ENCODE measurements around the gene DHX32. TPM values are rescaled to one million over a fixed set of nuclear protein-coding genes. Genes with fewer than 3 reads are reported as not detected.
"Not testable (repeated sequence)": the region's sequence is repeated elsewhere in the genome, so short reads cannot be mapped to it uniquely, and the experiment has no call there.

DHX32 gene
- total RNA-seq, result 47.1 and 50.8 TPM in 2 replicates
- 35.8 and 40.6 TPM in 2 replicates for polyA plus RNA-seq

DNA sequence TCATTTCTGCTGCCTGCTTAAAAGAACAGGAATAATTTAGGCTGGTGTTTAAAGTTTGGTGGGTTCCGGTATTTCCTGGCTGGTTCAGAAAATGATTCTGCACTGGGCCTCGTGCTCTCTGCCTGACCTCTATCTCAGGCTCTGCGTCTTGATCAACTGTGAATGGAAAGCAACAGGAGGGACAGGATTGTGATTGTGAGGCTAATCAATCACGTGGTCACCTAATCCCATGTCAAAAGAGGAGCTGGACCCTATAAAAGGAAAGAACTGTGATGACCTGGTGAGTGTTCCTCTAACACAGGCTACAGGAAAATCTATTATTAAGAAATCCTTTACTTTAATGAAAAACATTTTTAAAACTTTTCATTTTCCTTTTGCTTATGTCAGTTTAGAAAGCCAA lies at the start of gene DHX32:
Gene DHX32 (minus strand): TSS at position 101 of the 400 bp plus-strand sequence. CDS start 468 bp downstream, outside the sequence.
- TF ChIP-seq, protein P1, sequence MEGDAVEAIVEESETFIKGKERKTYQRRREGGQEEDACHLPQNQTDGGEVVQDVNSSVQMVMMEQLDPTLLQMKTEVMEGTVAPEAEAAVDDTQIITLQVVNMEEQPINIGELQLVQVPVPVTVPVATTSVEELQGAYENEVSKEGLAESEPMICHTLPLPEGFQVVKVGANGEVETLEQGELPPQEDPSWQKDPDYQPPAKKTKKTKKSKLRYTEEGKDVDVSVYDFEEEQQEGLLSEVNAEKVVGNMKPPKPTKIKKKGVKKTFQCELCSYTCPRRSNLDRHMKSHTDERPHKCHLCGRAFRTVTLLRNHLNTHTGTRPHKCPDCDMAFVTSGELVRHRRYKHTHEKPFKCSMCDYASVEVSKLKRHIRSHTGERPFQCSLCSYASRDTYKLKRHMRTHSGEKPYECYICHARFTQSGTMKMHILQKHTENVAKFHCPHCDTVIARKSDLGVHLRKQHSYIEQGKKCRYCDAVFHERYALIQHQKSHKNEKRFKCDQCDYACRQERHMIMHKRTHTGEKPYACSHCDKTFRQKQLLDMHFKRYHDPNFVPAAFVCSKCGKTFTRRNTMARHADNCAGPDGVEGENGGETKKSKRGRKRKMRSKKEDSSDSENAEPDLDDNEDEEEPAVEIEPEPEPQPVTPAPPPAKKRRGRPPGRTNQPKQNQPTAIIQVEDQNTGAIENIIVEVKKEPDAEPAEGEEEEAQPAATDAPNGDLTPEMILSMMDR (IDR thresholded peaks at IDR 0.05; ENCODE audit: poor library complexity), result no peak
- TF ChIP-seq EZH2 (IDR thresholded peaks at IDR 0.05; ENCODE audit: borderline replicate concordance) (no peak), EZH2phosphoT487 (IDR thresholded peaks at IDR 0.05; ENCODE audit: low read depth, severe bottlenecking, unreplicated experiment) (no peak)
- Histone ChIP-seq H3K4me3 (peak within 1 kb of the TSS; percentile 11), H3K27ac (peak within 1 kb of the TSS; percentile 63), H3K9me3 (ENCODE audit: low read depth) (peaks cover 6% of the 10 kb centered on the region), H3K4me1 (ENCODE audit: insufficient read depth) (peaks cover 7% of the 10 kb centered on the region), H3K27me3 (no peaks in the 10 kb centered on the region), H4K20me1 (ENCODE audit: insufficient read depth, poor library complexity, severe bottlenecking) (no peaks in the 10 kb centered on the region), H2AFZ (peak within 1 kb of the TSS; percentile 7), H3K79me2 (peaks cover 52% of the 10 kb centered on the region), H3K4me2 (peak within 1 kb of the TSS; percentile 66), H3K36me3 (replicated peaks; ENCODE audit: insufficient read depth, low read depth) (no peaks in the 10 kb centered on the region), H3K9me2 (replicated peaks; ENCODE audit: insufficient read depth) (no peaks in the 10 kb centered on the region)
- no peak for DNase-seq (ENCODE audit: low spot score)
- WGBS (ENCODE audit: low lambda C conversion rate, missing lambda C conversion rate), result 38% methylated on average over 4 of the region's 4 CpGs

DNA sequence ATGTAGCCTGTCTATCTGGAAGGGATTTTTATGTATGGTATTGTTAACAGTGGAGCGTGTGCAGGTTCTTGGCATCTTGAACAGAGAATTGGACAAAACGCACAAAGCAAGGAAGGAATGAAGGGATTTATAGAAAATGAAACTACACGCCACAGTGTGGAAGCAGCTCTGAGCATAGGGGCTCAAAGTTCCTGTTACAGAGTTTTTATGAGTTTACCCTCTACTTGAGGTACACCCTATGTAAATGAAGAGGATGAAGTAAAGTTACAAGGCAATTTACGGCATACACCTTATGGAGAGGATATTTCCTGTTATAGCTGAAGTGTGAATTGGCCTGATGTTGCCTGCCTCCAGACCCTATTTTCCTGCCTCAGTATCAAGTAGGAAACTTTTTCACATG lies 48.5 kb upstream of the DHX32 start:
- Histone ChIP-seq H3K27ac (peak overlapping the region; percentile 70), H3K9me3 (ENCODE audit: low read depth) (no peaks in the 10 kb centered on the region), H3K9me2 (replicated peaks; ENCODE audit: insufficient read depth) (no peaks in the 10 kb centered on the region), H3K4me3 (no peak overlapping the region), H2AFZ (no peak overlapping the region), H3K4me2 (peak overlapping the region; percentile 57), H3K79me2 (no peaks in the 10 kb centered on the region), H3K4me1 (ENCODE audit: insufficient read depth) (no peaks in the 10 kb centered on the region), H3K36me3 (replicated peaks; ENCODE audit: insufficient read depth, low read depth) (no peaks in the 10 kb centered on the region), H3K27me3 (no peaks in the 10 kb centered on the region), H4K20me1 (ENCODE audit: insufficient read depth, poor library complexity, severe bottlenecking) (no peaks in the 10 kb centered on the region)
- TF ChIP-seq EZH2phosphoT487 (IDR thresholded peaks at IDR 0.05; ENCODE audit: low read depth, severe bottlenecking, unreplicated experiment) (no peak), EZH2 (IDR thresholded peaks at IDR 0.05; ENCODE audit: borderline replicate concordance) (no peak)
- TF ChIP-seq, protein P1 (IDR thresholded peaks at IDR 0.05; ENCODE audit: poor library complexity), result no peak
- DNase-seq (ENCODE audit: low spot score), result peak; percentile 13
- 84% methylated on average over 4 of the region's 4 CpGs for WGBS (ENCODE audit: low lambda C conversion rate, missing lambda C conversion rate)

GRCh38 chr10:125928928-125929585 lies 48.0 kb upstream of the DHX32 start:
- no peaks in the 10 kb centered on the region for H3K79me2 ChIP-seq
- H3K36me3 ChIP-seq (replicated peaks; ENCODE audit: insufficient read depth, low read depth), result no peaks in the 10 kb centered on the region
- H3K4me1 ChIP-seq (ENCODE audit: insufficient read depth), result no peaks in the 10 kb centered on the region
- H3K9me2 ChIP-seq (replicated peaks; ENCODE audit: insufficient read depth), result no peaks in the 10 kb centered on the region
- no peak overlapping the region for H3K4me3 ChIP-seq
- no peak overlapping the region for H2AFZ ChIP-seq
- TF ChIP-seq, protein P1 (IDR thresholded peaks at IDR 0.05; ENCODE audit: poor library complexity), result no peak
- TF ChIP-seq EZH2phosphoT487 (IDR thresholded peaks at IDR 0.05; ENCODE audit: low read depth, severe bottlenecking, unreplicated experiment) (no peak), EZH2 (IDR thresholded peaks at IDR 0.05; ENCODE audit: borderline replicate concordance) (no peak)
- peak overlapping the region; percentile 70 for H3K27ac ChIP-seq
- 64% methylated on average over 7 of the region's 7 CpGs for WGBS (ENCODE audit: low lambda C conversion rate, missing lambda C conversion rate)
- H3K4me2 ChIP-seq, result peak overlapping the region; percentile 57
- no peaks in the 10 kb centered on the region for H3K9me3 ChIP-seq (ENCODE audit: low read depth)
- no peaks in the 10 kb centered on the region for H4K20me1 ChIP-seq (ENCODE audit: insufficient read depth, poor library complexity, severe bottlenecking)
- H3K27me3 ChIP-seq, result no peaks in the 10 kb centered on the region
- DNase-seq (ENCODE audit: low spot score), result no peak

GRCh38 chr10:125927265-125927664 lies 46.2 kb upstream of the DHX32 start:
- H3K4me1 ChIP-seq (ENCODE audit: insufficient read depth); H3K36me3 ChIP-seq (replicated peaks; ENCODE audit: insufficient read depth, low read depth); H3K9me2 ChIP-seq (replicated peaks; ENCODE audit: insufficient read depth); H2AFZ ChIP-seq; DNase-seq (ENCODE audit: low spot score); H3K27me3 ChIP-seq; H3K79me2 ChIP-seq; H3K4me3 ChIP-seq; H4K20me1 ChIP-seq (ENCODE audit: insufficient read depth, poor library complexity, severe bottlenecking); H3K9me3 ChIP-seq (ENCODE audit: low read depth); H3K4me2 ChIP-seq; H3K27ac ChIP-seq: not testable (repeated sequence)
- WGBS (ENCODE audit: low lambda C conversion rate, missing lambda C conversion rate), result 78% methylated on average over 5 of the region's 5 CpGs

Data from hepatocyte (in vitro differentiated cells).